B cell (primary cell): ENCODE data around the gene UGT3A1. TPM values are rescaled to one million over a fixed set of nuclear protein-coding genes. Genes with fewer than 3 reads are reported as not detected.

Experiments
- ATAC-seq: fragments of 200-7000 bp; cut with Tn5 transposase; one replicate; pipeline ENCODE4 v1.10.0; 2021; ENCODE audit warnings: low read depth, mild to moderate bottlenecking, moderate number of reproducible peaks, moderate library complexity
- CTCF ChIA-PET: fragments of 350-600 bp; sonication (Branson Sonifier 250); formaldehyde crosslinking; loops from one replicate; lab custom pipeline; 2021; ENCODE audit warnings: antibody characterized with exemption, inconsistent platforms; lab: Charles Lee
- POLR2A ChIA-PET: fragments of 350-600 bp; sonication (Branson Sonifier 250); formaldehyde crosslinking; loops from one replicate; lab custom pipeline; 2021; ENCODE audit warnings: antibody characterized with exemption; lab: Charles Lee
- DNase-seq: peaks from one replicate; pipeline ENCODE4 v3.0.0; 2013
- H2AFZ ChIP-seq: 2 replicates; pipeline ENCODE4 v1.6.1; 2012; ENCODE audit warnings: mild to moderate bottlenecking, low read depth, low read length; ENCODE audit not compliant: insufficient read depth, poor library complexity, severe bottlenecking
- H3K27ac ChIP-seq, 2 donors: 1 replicate in 1 of 2; 2 replicates in 1 of 2; pipeline ENCODE4 v1.5.1; 2012 to 2013; ENCODE audit warnings: low read length in 2 of 2, mild to moderate bottlenecking in 2 of 2, moderate library complexity in 1 of 2
- H3K27me3 ChIP-seq, 4 experiments: fragments of 200-600 bp in 1 of 4; sonication (generic) in 1 of 4; replicated peaks in 1 of 4; 1 replicate in 2 of 4; 2 replicates in 2 of 4; pipeline versions ENCODE4 v1.6.1 to v1.7.0; 2013 to 2016; ENCODE audit warnings: low read length in 3 of 4, mild to moderate bottlenecking in 2 of 4, mixed read lengths in 1 of 4, moderate library complexity in 1 of 4; ENCODE audit not compliant: insufficient read depth in 4 of 4, control insufficient read depth in 3 of 4; ENCODE audit errors: control extremely low read depth in 1 of 4
- H3K36me3 ChIP-seq, 2 experiments: replicated peaks in 1 of 2; 1 replicate in 1 of 2; 2 replicates in 1 of 2; pipeline versions ENCODE4 v1.6.1 to v1.7.1; 2013; ENCODE audit warnings: low read length in 1 of 2; ENCODE audit not compliant: insufficient read depth in 2 of 2, control insufficient read depth in 1 of 2; ENCODE audit errors: control extremely low read depth in 1 of 2, extremely low read depth in 1 of 2
- H3K4me1 ChIP-seq, 2 donors: fragments of 200-600 bp in 1 of 2; sonication (generic) in 1 of 2; 1 replicate in 1 of 2; 2 replicates in 1 of 2; pipeline versions ENCODE4 v1.5.1 to v1.6.1; 2013 to 2017; ENCODE audit warnings: low read length in 2 of 2; ENCODE audit not compliant: control insufficient read depth in 2 of 2, insufficient read depth in 2 of 2
- H3K4me2 ChIP-seq: replicated peaks from 2 replicates; pipeline ENCODE3; 2012; ENCODE audit warnings: mild to moderate bottlenecking, low read depth, low read length; ENCODE audit not compliant: poor library complexity, severe bottlenecking
- H3K4me3 ChIP-seq, 5 experiments: fragments of 200-600 bp in 1 of 5; sonication (generic) in 1 of 5; 1 replicate in 3 of 5; 2 replicates in 2 of 5; pipeline versions ENCODE4 v1.5.1 to v1.7.0; 2011 to 2016; ENCODE audit warnings: low read length in 4 of 5, mild to moderate bottlenecking in 4 of 5, low read depth in 2 of 5, control low read depth in 1 of 5, moderate library complexity in 1 of 5; ENCODE audit not compliant: insufficient read depth in 1 of 5; ENCODE audit errors: control extremely low read depth in 1 of 5, extremely low read depth in 1 of 5
- H3K79me2 ChIP-seq: fragments of 200-600 bp; sonication (generic); one replicate; pipeline ENCODE4 v1.6.0; 2016; ENCODE audit warnings: low read length; ENCODE audit not compliant: control insufficient read depth, insufficient read depth
- H3K9ac ChIP-seq: fragments of 200-600 bp; sonication (generic); 2 replicates; pipeline ENCODE4 v1.6.1; 2017; ENCODE audit warnings: mild to moderate bottlenecking, low read length, moderate library complexity
- H3K9me3 ChIP-seq, 3 donors: one replicate each; pipeline versions ENCODE4 v1.6.1 to v1.7.1; 2013; ENCODE audit warnings: low read length in 2 of 3; ENCODE audit not compliant: control insufficient read depth in 2 of 3, insufficient read depth in 1 of 3; ENCODE audit errors: control extremely low read depth in 1 of 3
- H4K20me1 ChIP-seq: 2 replicates; pipeline ENCODE4 v1.6.0; 2012; ENCODE audit warnings: mild to moderate bottlenecking, low read length; ENCODE audit not compliant: insufficient read depth, control insufficient read depth, poor library complexity, severe bottlenecking
- H3K27ac Mint-ChIP-seq: one replicate; pipeline ENCODE4 v1.8.0; 2021; ENCODE audit warnings: mixed read lengths
- H3K27me3 Mint-ChIP-seq: one replicate; pipeline ENCODE4 v1.8.0; 2021; ENCODE audit warnings: mixed read lengths
- H3K4me1 Mint-ChIP-seq: one replicate; pipeline ENCODE4 v1.8.0; 2021; ENCODE audit warnings: mixed read lengths
- H3K4me3 Mint-ChIP-seq: one replicate; pipeline ENCODE4 v1.8.0; 2021; ENCODE audit warnings: mixed read lengths
- H3K9me3 Mint-ChIP-seq: one replicate; pipeline ENCODE4 v1.8.0; 2022; ENCODE audit warnings: mixed read lengths; ENCODE audit not compliant: insufficient read depth
- EZH2 ChIP-seq: IDR thresholded peaks from 2 replicates; pipeline ENCODE4 v1.6.1; 2012; ENCODE audit warnings: borderline replicate concordance, low read depth, mild to moderate bottlenecking, moderate library complexity, low read length; ENCODE audit not compliant: insufficient read depth, poor library complexity, severe bottlenecking
- WGBS: methylation state at CpG from one replicate; pipeline ENCODE4 v1.1.5; 2013; ENCODE audit warnings: missing lambda C conversion rate; ENCODE audit not compliant: insufficient coverage; 5-methylcytosine and 5-hydroxymethylcytosine counted together
- intact Hi-C: fragments of 100-400 bp; cut with micrococcal nuclease; formaldehyde crosslinking; loops from one replicate; pipeline ENCODE4 v1.10.0; 2022
- polyA plus RNA-seq: library from polyadenylated mRNA; depleted of rRNA; stranded (reverse); fragments of >200 nt; gene quantifications from 2 replicates; pipeline ENCODE4 v1.2.3, GENCODE V29; 2012
- total RNA-seq, 2 donors: library from RNA; stranded (reverse); fragments of 120-200 nt in 1 of 2; gene quantifications; 1 replicate in 1 of 2; 2 replicates in 1 of 2; pipeline versions ENCODE4 v1.2.3 to v1.2.4, GENCODE V29; 2013 to 2022
- TF ChIP-seq, protein P1 (sequence below): fragments of 200-600 bp; IDR thresholded peaks from one replicate; pipeline ENCODE4 v1.8.0; 2022; ENCODE audit warnings: antibody characterized with exemption, mild to moderate bottlenecking

The UGT3A1 gene
- total and polyA plus RNA-seq, 2 donors (not counting 1 experiment from before 2014, with no cell fraction given): not detected

DNA sequence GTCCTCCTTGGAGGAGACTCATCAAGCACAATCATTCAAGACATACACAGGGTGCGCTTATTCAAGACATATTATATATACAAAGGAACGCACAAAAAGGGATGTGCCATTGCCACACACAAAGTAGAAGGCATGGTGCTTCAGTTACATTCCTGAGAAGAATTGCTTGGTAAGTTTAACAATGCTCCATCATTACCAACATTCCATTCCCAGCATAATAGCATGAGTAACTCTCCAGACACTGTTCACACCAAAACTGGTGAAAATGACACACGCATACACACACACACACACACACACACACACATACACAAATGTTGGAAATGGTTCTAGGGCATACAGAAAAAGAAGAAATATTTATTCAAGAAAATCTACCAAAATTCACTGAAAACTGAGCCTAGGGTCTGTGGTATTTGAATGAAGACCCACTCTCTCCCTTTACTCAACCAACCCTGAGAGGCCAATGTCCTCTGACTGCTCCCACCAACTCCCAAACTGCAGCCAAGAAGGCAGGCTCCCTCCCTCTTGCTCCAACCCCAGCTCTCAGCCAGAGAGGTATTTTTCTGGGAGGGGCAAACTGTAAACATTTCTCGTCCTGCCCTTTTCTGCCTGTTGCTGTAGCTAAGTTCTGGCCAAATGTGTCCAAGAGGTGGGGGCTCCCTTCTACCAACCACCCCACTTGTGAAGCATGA is 19.9 kb downstream of the UGT3A1 start:
- CTCF ChIA-PET: no interaction called here
- Mint-ChIP-seq H3K27ac (no peak overlapping the region), H3K4me3 (no peak overlapping the region), H3K4me1 (no peaks in the 10 kb centered on the region), H3K27me3 (no peaks in the 10 kb centered on the region), H3K9me3 (no peaks in the 10 kb centered on the region)
- H3K36me3 ChIP-seq: no peaks in the 10 kb centered on the region
- H3K4me2 ChIP-seq: no peak overlapping the region
- no peak overlapping the region for H3K9ac ChIP-seq
- POLR2A ChIA-PET: no interaction called here
- H3K79me2 ChIP-seq: no peaks in the 10 kb centered on the region
- no peak overlapping the region for H3K27ac ChIP-seq
- intact Hi-C loops: no loop called here
- H3K9me3 ChIP-seq: no peaks in the 10 kb centered on the region
- DNase-seq (no peak), ATAC-seq (no peak)
- H3K27me3 ChIP-seq: no peaks in the 10 kb centered on the region
- H2AFZ ChIP-seq: no peak overlapping the region
- no peaks in the 10 kb centered on the region for H4K20me1 ChIP-seq
- no peaks in the 10 kb centered on the region for H3K4me1 ChIP-seq
- TF ChIP-seq, protein P1, sequence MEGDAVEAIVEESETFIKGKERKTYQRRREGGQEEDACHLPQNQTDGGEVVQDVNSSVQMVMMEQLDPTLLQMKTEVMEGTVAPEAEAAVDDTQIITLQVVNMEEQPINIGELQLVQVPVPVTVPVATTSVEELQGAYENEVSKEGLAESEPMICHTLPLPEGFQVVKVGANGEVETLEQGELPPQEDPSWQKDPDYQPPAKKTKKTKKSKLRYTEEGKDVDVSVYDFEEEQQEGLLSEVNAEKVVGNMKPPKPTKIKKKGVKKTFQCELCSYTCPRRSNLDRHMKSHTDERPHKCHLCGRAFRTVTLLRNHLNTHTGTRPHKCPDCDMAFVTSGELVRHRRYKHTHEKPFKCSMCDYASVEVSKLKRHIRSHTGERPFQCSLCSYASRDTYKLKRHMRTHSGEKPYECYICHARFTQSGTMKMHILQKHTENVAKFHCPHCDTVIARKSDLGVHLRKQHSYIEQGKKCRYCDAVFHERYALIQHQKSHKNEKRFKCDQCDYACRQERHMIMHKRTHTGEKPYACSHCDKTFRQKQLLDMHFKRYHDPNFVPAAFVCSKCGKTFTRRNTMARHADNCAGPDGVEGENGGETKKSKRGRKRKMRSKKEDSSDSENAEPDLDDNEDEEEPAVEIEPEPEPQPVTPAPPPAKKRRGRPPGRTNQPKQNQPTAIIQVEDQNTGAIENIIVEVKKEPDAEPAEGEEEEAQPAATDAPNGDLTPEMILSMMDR: no peak
- TF ChIP-seq EZH2: no peak
- no peak overlapping the region for H3K4me3 ChIP-seq
- WGBS: no CpG with 5 or more reads among the region's 4 CpGs

GRCh38 chr5:35963381-35963843 is 27.8 kb downstream of the UGT3A1 start:
- Histone ChIP-seq H3K4me1 (no peaks in the 10 kb centered on the region), H2AFZ (no peak overlapping the region), H3K9ac (no peak overlapping the region), H3K27me3 (no peaks in the 10 kb centered on the region), H3K79me2 (no peaks in the 10 kb centered on the region), H3K9me3 (peaks cover 0 to 19% (median 0%) of the 10 kb centered on the region in 3 donors), H3K4me3 (no peak overlapping the region), H3K4me2 (no peak overlapping the region), H3K36me3 (no peaks in the 10 kb centered on the region), H4K20me1 (no peaks in the 10 kb centered on the region), H3K27ac (no peak overlapping the region)
- H3K9me3 Mint-ChIP-seq: peaks cover 3% of the 10 kb centered on the region
- DNase-seq (no peak), ATAC-seq (no peak)
- 82% methylated on average over 2 of the region's 8 CpGs for WGBS
- no peaks in the 10 kb centered on the region for H3K4me1 Mint-ChIP-seq
- no peak overlapping the region for H3K27ac Mint-ChIP-seq
- TF ChIP-seq, protein P1: no peak
- no peak for TF ChIP-seq EZH2
- ChIA-PET POLR2A (no interaction called here), CTCF (no interaction called here)
- H3K27me3 Mint-ChIP-seq: peaks cover 3% of the 10 kb centered on the region
- intact Hi-C loops: no loop called here
- H3K4me3 Mint-ChIP-seq: no peak overlapping the region
